ENCODE data around the gene COG4. TPM values are rescaled to one million over a fixed set of nuclear protein-coding genes. Genes with fewer than 3 reads are reported as not detected.

The COG4 gene
- total RNA-seq, 6 experiments from 2014 or later = 70.2 to 91.7 (median 80.2) TPM

GRCh38 chr16:70569752-70570151, 46.4 kb upstream of the COG4 start:
- Mint-ChIP-seq H3K27ac (no peak overlapping the region), H3K36me3 (ENCODE audit: low read depth) (peaks cover 59% of the 10 kb centered on the region), H3K27me3 (ENCODE audit: insufficient read depth) (no peaks in the 10 kb centered on the region; the same call in none of the 2 replicates), H3K4me3 (no peak overlapping the region), H3K9me3 (no peaks in the 10 kb centered on the region), H3K4me1 (ENCODE audit: low read depth) (peaks cover 42% of the 10 kb centered on the region)
- no peak for DNase-seq
- TF ChIP-seq, protein P1, sequence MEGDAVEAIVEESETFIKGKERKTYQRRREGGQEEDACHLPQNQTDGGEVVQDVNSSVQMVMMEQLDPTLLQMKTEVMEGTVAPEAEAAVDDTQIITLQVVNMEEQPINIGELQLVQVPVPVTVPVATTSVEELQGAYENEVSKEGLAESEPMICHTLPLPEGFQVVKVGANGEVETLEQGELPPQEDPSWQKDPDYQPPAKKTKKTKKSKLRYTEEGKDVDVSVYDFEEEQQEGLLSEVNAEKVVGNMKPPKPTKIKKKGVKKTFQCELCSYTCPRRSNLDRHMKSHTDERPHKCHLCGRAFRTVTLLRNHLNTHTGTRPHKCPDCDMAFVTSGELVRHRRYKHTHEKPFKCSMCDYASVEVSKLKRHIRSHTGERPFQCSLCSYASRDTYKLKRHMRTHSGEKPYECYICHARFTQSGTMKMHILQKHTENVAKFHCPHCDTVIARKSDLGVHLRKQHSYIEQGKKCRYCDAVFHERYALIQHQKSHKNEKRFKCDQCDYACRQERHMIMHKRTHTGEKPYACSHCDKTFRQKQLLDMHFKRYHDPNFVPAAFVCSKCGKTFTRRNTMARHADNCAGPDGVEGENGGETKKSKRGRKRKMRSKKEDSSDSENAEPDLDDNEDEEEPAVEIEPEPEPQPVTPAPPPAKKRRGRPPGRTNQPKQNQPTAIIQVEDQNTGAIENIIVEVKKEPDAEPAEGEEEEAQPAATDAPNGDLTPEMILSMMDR (IDR thresholded peaks at IDR 0.05) = no peak

- no peaks in the 10 kb centered on the region for H3K9me3 Mint-ChIP-seq
- peaks cover 64% of the 10 kb centered on the region for H3K36me3 Mint-ChIP-seq (ENCODE audit: low read depth)
- no peak for DNase-seq
- TF ChIP-seq, protein P1 (IDR thresholded peaks at IDR 0.05) = no peak
- no peak overlapping the region for H3K4me3 Mint-ChIP-seq
- H3K27me3 Mint-ChIP-seq (ENCODE audit: insufficient read depth) = no peaks in the 10 kb centered on the region; the same call in none of the 2 replicates
- H3K27ac Mint-ChIP-seq = no peak overlapping the region
- H3K4me1 Mint-ChIP-seq (ENCODE audit: low read depth) = peaks cover 32% of the 10 kb centered on the region
Measured at GRCh38 chr16:70568601-70569237, 45.4 kb upstream of the COG4 start.

- H3K27me3 Mint-ChIP-seq (ENCODE audit: insufficient read depth) = no peaks in the 10 kb centered on the region; the same call in 1 of the 2 replicates
- no peaks in the 10 kb centered on the region for H3K9me3 Mint-ChIP-seq
- TF ChIP-seq, protein P1 (IDR thresholded peaks at IDR 0.05) = no peak
- no peaks in the 10 kb centered on the region for H3K4me1 Mint-ChIP-seq (ENCODE audit: low read depth)
- no peak for DNase-seq
- no peak overlapping the region for H3K4me3 Mint-ChIP-seq
- peaks cover 40% of the 10 kb centered on the region for H3K36me3 Mint-ChIP-seq (ENCODE audit: low read depth)
- no peak overlapping the region for H3K27ac Mint-ChIP-seq
Measured at GRCh38 chr16:70565053-70565452, 41.7 kb upstream of the COG4 start.

DNA sequence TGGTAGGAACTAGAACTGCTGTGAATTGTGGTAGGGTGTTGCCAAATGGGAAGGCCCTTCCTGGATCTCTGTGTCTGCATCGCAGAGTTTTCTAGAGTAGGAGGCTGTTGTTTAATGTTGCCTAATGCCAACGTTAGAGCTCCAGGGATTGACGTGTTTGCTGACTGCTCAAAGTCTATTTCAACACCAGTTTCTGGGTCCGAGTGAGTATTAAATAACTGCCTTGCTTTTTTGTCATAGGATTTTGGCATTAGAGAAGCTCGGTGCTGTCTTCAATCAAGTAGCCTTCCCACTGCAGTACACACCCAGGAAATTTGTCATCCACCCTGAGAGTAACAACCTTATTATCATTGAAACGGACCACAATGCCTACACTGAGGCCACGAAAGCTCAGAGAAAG, 40.3 kb upstream of the COG4 start:
- Mint-ChIP-seq H3K27me3 (ENCODE audit: insufficient read depth) (no peaks in the 10 kb centered on the region; the same call in 1 of the 2 replicates), H3K4me1 (ENCODE audit: low read depth) (no peaks in the 10 kb centered on the region), H3K36me3 (ENCODE audit: low read depth) (peaks cover 41% of the 10 kb centered on the region), H3K4me3 (no peak overlapping the region), H3K27ac (no peak overlapping the region), H3K9me3 (no peaks in the 10 kb centered on the region)
- no peak for DNase-seq
- TF ChIP-seq, protein P1 (IDR thresholded peaks at IDR 0.05) = no peak

GRCh38 chr16:70561623-70562022, 38.3 kb upstream of the COG4 start:
- Mint-ChIP-seq H3K9me3 (no peaks in the 10 kb centered on the region), H3K4me1 (ENCODE audit: low read depth) (no peaks in the 10 kb centered on the region), H3K36me3 (ENCODE audit: low read depth) (peaks cover 42% of the 10 kb centered on the region), H3K4me3 (no peak overlapping the region), H3K27ac (no peak overlapping the region), H3K27me3 (ENCODE audit: insufficient read depth) (no peaks in the 10 kb centered on the region; the same call in 1 of the 2 replicates)
- TF ChIP-seq, protein P1 (IDR thresholded peaks at IDR 0.05) = no peak
- no peak for DNase-seq
